GM18502 (cell line): ENCODE measurements around the gene PRCP.

Experiments used
- ATAC-seq: cut with Tn5 transposase; IDR thresholded peaks from one replicate; pipeline ENCODE4 v1.9.1; 2021; ENCODE audit warnings: mild to moderate bottlenecking; ENCODE audit not compliant: unreplicated experiment, poor library complexity

PRCP gene

GRCh38 chr11:82908311-82908710, 8.1 kb upstream of the PRCP start:
- ATAC-seq, result no peak

- ATAC-seq, result no peak
Observed at GRCh38 chr11:82907371-82907770, 7.1 kb upstream of the PRCP start.

DNA sequence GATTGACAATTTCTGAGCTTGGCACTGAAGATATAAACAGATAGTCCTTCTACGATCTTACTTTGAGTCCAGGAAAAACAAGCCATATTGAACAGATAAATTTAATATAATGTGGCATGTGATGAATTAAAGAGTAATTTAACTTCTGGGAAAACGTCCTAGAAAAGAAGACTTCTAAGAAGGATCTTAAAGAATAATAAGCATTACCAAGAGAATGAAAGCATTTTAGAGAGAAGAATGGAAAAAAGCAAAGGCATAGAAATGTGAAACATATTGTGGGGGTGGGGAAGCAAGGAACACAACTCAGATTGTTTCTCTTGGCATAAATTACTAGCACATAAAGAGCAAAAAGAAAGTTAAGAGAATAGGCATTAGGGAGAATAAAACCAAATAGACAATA, 6.7 kb upstream of the PRCP start:
- ATAC-seq, result no peak

- no peak for ATAC-seq
Observed at GRCh38 chr11:82906236-82906635, 6.0 kb upstream of the PRCP start.

DNA sequence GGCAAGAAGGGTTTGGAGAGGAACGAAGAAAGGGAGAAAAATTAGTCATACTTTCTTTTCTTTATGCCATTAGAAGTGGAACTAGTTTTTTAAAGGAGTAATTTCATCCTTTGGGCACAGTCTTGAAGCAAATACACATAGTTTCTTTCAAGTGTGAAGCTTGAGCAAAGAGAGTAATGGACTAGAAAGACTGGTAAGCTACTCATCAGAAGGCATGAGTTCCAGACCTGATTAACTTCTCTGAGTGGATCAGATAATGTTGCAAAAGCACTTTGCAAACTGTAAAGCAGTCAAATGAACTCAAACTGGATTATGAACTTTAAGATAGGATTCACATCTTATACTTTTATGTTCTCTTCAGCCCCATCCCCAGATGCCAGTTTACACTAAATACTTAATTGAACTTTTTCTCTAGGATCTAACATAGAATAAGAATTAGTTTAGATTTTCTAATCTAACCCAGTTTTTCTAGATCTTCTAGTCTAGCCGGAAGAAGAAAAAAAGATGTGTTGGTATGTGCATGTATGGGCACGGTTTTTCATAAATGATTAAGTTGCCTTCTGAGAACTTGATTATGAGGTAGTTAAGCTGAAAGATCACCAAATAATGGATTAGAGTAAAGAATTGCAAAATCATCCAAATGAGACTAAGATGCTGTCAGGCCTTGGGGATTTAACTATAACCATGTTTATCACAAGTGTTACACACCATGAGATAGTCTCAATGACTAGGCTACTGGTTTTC, 3.8 kb upstream of the PRCP start:
- ATAC-seq, result no peak

DNA sequence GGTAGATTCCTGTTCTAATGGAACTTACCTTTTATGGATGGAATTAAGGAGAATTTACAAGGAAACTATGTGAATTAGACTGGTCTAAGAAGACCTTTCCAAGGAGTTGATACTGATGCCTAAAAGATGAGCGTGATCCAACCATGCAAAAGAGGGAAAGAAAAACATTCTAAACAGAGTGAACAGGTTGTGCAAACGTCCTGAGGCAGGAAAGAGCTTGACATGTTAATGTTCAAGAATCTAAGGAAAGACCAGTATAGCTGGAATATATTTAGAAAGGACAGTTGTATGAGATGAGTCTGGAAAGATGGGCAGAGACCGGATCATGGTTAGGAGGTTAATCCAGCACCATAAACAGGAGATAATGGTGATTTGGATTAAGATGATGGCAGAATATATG, 2.6 kb upstream of the PRCP start:
- ATAC-seq, result no peak

DNA sequence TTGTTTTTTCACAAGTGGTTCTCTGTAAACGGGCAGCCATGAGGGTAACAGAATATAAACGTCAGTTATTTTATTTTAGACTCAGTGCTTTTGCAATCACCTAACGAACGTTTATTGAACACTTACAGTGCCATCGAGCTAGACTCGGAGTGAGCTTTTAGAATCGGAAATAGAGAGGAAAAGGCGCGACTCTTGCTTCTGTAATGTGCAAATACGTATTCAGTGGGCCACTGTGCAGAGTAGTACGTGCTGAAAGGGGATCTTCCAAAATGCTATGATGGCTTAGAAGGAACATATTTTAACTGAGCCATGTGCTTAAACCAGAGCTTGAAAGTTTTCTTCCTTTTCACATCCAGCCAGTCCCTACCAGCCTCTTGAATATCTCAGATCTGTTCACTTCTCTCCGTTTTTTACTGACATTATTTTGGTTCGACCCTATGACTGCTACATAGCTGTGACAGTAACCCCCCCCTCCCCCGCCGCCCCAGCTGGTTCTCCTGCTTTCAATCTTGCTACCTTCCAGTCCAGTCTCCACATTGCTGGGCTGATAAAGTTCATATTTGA, 1.8 kb upstream of the PRCP start:
- no peak for ATAC-seq

DNA sequence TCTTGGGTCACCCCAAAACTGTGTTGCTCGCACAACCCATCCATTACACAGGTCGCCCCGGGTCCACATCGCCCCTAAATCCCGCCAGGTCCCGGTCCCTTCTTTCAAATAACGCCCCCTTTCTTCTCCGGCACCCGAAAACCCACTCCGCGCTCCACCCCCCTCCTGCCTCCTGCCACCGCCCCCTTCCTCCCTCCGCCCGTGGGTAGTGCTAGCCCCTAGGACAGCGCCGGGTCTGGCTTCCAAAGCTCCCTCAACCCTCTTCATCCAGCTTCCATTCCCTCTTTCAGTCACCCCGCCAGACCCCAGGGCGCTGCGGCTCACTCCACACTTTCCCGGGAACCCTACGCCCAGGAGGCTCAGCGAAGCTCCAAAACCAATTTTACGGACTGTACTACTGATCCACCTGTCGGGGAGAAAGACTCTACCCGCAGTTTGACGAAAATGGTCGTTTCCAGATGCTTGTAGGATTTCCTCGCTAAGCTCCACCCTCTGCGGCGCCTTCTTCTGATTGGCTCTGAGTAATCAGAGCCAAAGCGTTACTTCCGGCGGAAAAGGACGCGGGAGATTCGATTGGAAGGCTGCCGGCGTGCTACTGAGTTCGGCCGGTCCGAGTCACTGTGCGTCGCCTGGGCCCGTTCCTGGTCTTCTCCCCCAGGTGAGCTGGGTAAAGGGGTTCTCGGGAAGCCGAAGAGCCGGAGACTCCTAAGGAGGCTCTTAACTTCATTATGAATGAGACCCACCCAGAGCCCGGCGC, 1.1 kb upstream of the PRCP start, which contains the start of gene DDIAS:
Gene DDIAS, plus strand, starts transcription at position 572 of the 757 bp plus-strand sequence. CDS start 13,003 bp downstream, outside the sequence.
- peak; percentile 73 for ATAC-seq

DNA sequence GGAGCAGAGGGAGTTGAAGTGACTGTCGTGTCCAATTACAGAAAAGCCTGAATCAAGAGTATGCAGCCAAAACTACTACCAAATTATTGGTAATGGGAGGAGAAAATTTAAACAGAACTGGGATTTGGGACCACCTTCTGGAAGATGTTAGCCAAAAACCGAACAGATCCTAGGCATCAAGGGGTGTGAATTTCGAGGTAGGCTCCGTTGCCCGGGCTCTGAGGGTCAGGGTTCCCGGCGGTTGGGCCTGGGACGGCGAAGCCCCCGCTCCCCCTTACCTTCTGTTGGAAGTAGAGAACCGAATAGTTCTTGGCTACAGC, 313 bp downstream of the PRCP start:
- peak; percentile 3 for ATAC-seq

DNA sequence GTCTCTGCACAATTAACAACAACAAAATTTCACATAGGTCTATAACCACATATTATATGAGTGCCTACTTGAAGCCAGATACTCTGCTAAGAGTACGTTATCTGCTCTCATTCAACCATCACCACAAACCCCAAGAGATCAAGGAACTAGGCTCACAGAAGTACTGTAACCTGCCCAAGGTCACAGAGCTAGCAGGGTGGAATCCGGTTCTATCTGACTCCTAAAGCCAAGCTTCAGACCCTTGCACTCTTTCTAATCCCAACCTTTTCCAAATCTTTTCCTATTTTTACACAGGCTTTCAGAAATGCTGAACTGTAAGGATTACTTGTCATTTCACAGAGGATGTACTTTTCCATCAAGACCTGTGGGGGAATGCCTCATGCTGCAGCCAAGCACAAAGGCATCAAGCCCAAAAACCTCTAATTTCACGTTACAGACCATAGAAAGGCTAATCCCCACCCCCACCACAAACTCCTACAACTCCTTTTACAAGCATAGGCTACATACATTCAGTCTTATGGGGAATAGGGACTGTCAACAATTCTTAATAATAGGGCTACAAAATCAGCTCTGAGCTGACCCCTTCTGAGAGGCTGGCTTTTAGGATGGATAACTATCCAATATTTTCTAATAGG, 927 bp downstream of the PRCP start:
- no peak for ATAC-seq

DNA sequence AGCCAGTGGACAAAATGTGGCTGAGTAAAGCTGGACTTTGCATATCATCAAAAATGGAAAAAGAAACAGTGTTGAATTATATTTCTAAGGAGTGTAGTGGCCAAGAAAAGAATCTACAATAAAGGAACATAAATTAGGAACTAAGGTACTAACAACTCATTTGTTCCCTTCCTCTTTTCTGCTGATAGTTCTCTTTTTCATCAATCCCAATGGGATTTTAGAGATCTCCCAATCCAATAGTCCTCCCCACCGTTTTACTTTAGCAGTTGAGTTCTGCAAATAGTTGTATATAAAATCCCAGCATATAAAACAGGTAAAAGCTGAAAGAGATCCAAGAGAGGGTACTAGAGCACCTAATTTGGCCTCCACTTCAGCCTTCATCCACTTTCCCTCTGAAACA, 2.0 kb downstream of the PRCP start:
- ATAC-seq, result no peak

GRCh38 chr11:82896183-82896582, 4.0 kb downstream of the PRCP start:
- no peak for ATAC-seq

DNA sequence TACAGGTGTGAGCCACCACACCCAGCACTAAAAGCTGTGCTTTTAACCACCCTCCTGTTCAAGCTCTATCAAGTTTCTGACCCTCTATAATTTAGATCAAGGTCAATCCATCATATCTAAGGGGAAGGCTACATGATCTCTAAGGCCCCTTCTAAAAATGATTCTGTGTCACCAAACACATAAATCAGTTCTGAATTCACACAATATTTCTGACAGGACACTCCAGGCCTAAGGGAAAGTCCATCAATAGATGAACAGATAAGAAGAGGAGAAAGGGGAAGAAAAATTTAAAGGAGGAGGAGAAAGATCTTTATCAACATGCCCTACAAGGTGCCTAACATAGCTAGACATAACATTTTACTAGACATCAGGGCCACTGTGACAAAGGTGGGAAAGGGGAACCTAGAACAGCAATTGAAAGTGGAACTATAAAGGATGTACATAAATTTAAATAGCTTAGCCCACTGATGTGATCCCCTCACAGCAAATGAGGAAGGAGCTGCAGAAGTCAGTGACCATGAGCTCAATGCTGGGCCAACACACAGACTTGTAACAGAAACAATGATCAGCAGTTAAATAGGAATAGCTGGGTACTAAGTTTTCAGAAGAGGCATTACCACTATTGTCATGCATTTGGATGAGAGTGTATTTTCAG, 4.7 kb downstream of the PRCP start:
- peak; percentile 34 for ATAC-seq

GRCh38 chr11:82892611-82893169, 7.5 kb downstream of the PRCP start:
- no peak for ATAC-seq

DNA sequence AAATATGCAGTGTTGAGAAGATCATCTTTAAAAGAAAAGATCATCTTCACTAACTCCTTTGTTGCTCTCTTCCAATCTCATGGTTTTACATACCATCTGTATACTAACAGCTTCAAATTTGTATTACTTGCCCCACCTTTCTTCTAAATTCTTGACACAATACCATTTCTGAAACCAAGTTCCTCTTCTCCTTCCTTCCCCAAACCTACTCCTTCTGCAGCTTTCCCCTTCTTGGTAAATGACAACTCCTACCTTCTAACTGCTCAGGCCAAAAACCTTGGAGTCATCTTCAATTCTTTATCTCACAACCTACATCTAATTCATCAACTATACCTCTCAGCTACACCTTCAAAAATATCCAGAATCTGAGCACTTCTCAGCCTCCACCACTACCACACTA, 9.3 kb downstream of the PRCP start:
- ATAC-seq, result no peak

DNA sequence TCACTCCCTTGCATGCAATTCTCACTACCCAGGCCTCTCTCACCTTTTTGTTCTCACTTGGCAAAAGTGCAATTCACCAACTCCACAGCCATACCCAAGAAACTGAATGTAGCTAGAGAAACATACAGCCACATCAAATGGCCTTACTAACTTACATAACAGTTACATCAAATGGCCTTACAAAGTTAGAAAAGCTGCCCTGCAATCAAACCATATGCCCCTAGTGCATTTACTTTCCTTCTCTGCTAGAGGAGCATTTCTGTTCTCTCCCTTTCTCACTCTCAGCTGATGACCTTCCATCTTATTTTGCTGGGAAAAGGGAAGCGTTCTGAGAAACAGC, 10.3 kb downstream of the PRCP start:
- ATAC-seq, result no peak

- no peak for ATAC-seq
Observed at GRCh38 chr11:82889133-82890001, 10.9 kb downstream of the PRCP start.

DNA sequence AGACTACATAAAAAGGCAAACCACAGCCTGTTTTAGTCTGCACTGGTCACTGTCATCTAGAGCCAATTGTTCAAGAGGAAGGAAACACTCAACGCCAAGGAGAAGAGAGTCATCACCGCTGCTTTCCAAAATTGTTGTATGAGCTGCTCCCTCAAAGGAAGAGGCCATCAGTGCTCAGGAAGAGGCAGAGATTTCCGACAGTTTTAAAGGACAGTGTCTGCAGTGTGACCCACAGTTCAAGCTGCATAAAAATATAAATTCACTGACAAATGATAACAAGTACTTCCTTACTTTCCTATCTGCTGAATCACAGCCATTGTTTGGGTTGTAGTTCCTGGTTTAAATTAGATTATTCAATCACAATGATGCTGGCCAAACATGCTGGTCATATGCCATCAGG, 16.4 kb downstream of the PRCP start:
- ATAC-seq, result no peak

GRCh38 chr11:82874646-82875523, 25.3 kb downstream of the PRCP start:
- no peak for ATAC-seq
